Neural cell (in vitro differentiated cells): Measurements from ENCODE around the gene PFKP. TPM values are rescaled to one million over a fixed set of nuclear protein-coding genes. Genes with fewer than 3 reads are reported as not detected.

Source experiments
- H2AFZ ChIP-seq: fragments of 200-600, 300-800 bp; sonication (generic), shearing (Covaris generic); 2 replicates; pipeline ENCODE4 v1.6.0; 2014; ENCODE audit warnings: low read depth, mild to moderate bottlenecking, antibody characterized with exemption, low read length, moderate library complexity
- H3F3A ChIP-seq: fragments of 200-600 bp; shearing (Covaris generic); 2 replicates; pipeline ENCODE4 v1.6.1; 2016; ENCODE audit warnings: mild to moderate bottlenecking, moderate library complexity, mixed read lengths, antibody characterized with exemption, low read length; ENCODE audit not compliant: insufficient read depth, poor library complexity, severe bottlenecking
- H3K27ac ChIP-seq: fragments of 200-600, 300-800 bp; sonication (generic), shearing (Covaris generic); 2 replicates; pipeline ENCODE4 v1.5.1; 2014; ENCODE audit warnings: mild to moderate bottlenecking, low read length, moderate library complexity
- H3K27me3 ChIP-seq: fragments of 300-800, 200-600 bp; sonication (generic), shearing (Covaris generic); 2 replicates; pipeline ENCODE4 v1.6.0; 2014; ENCODE audit warnings: mild to moderate bottlenecking, low read depth, low read length, moderate library complexity; ENCODE audit not compliant: insufficient read depth
- H3K36me3 ChIP-seq: fragments of 300-800, 200-600 bp; sonication (generic), shearing (Covaris generic); 2 replicates; pipeline ENCODE4 v1.5.1; 2014; ENCODE audit warnings: mild to moderate bottlenecking, antibody characterized with exemption, low read length, moderate library complexity; ENCODE audit not compliant: insufficient read depth
- H3K4me2 ChIP-seq: fragments of 300-800, 200-600 bp; sonication (generic), shearing (Covaris generic); 2 replicates; pipeline ENCODE4 v1.6.0; 2014; ENCODE audit warnings: mild to moderate bottlenecking, low read length
- H3K4me3 ChIP-seq: fragments of 300-800, 200-600 bp; sonication (generic), shearing (Covaris generic); 2 replicates; pipeline ENCODE4 v1.5.1; 2014; ENCODE audit warnings: mild to moderate bottlenecking, low read length, moderate library complexity
- H3K79me2 ChIP-seq: fragments of 200-600 bp; shearing (Covaris generic); replicated peaks from 2 replicates; pipeline ENCODE4 v1.6.0; 2014; ENCODE audit warnings: mild to moderate bottlenecking, low read length, moderate library complexity; ENCODE audit not compliant: insufficient read depth
- H3K9ac ChIP-seq: fragments of 300-800, 200-600 bp; sonication (generic), shearing (Covaris generic); 2 replicates; pipeline ENCODE4 v1.6.1; 2016; ENCODE audit warnings: mild to moderate bottlenecking, low read length, mixed read lengths
- H3K9me2 ChIP-seq: fragments of 200-600 bp; shearing (Covaris generic); 2 replicates; pipeline ENCODE4 v1.6.1; 2016; ENCODE audit warnings: mild to moderate bottlenecking, low read length, mixed read lengths; ENCODE audit not compliant: insufficient read depth
- H3K9me3 ChIP-seq: fragments of 200-600, 300-800 bp; sonication (generic), shearing (Covaris generic); 2 replicates; pipeline ENCODE4 v1.6.1; 2016; ENCODE audit warnings: mild to moderate bottlenecking, mixed run types, low read length, moderate library complexity, mixed read lengths
- H4K20me1 ChIP-seq: fragments of 200-600 bp; shearing (Covaris generic); 2 replicates; pipeline ENCODE4 v1.6.1; 2016; ENCODE audit warnings: mild to moderate bottlenecking, mixed run types; ENCODE audit not compliant: insufficient read depth
- EP300 ChIP-seq: fragments of 450-650 bp; conservative IDR thresholded peaks from 2 replicates; pipeline ENCODE4 v1.6.1; 2014; ENCODE audit warnings: antibody characterized with exemption, mild to moderate bottlenecking, moderate library complexity; ENCODE audit not compliant: poor library complexity, severe bottlenecking
- EZH2 ChIP-seq: fragments of 200-600, 300-800 bp; shearing (Covaris generic), sonication (generic); IDR thresholded peaks from 2 replicates; pipeline ENCODE4 v1.6.1; 2014; ENCODE audit warnings: antibody characterized with exemption, low read length, borderline replicate concordance, mild to moderate bottlenecking; ENCODE audit not compliant: insufficient read depth, poor library complexity, severe bottlenecking
- MXI1 ChIP-seq: fragments of 450-650 bp; conservative IDR thresholded peaks from 2 replicates; pipeline ENCODE4 v1.6.1; 2014; ENCODE audit warnings: antibody characterized with exemption, mild to moderate bottlenecking; ENCODE audit not compliant: poor library complexity, severe bottlenecking
- POLR2AphosphoS5 ChIP-seq: IDR thresholded peaks from 2 replicates; pipeline ENCODE4 v1.6.1; 2012
- RAD21 ChIP-seq: fragments of 450-650 bp; conservative IDR thresholded peaks from 2 replicates; pipeline ENCODE4 v1.6.1; 2014; ENCODE audit warnings: antibody characterized with exemption, mild to moderate bottlenecking, moderate library complexity
- SMC3 ChIP-seq: fragments of 450-650 bp; conservative IDR thresholded peaks from 2 replicates; pipeline ENCODE4 v1.6.1; 2014; ENCODE audit warnings: antibody characterized with exemption, mild to moderate bottlenecking, moderate library complexity; ENCODE audit not compliant: poor library complexity
- TAF1 ChIP-seq: IDR thresholded peaks from 2 replicates; pipeline ENCODE4 v1.6.1; 2012; ENCODE audit warnings: low read depth
- polyA plus RNA-seq: library from polyadenylated mRNA; depleted of rRNA; stranded (reverse); fragments of >200 nt; gene quantifications from 2 replicates; pipeline ENCODE4 v1.2.3, GENCODE V29; 2014
- TF ChIP-seq, protein P1 (sequence below): IDR thresholded peaks from 2 replicates; pipeline ENCODE4 v1.6.1; 2012; ENCODE audit warnings: borderline replicate concordance
- TF ChIP-seq, protein P2 (sequence below): fragments of 450-650 bp; IDR thresholded peaks from 2 replicates; pipeline ENCODE4 v1.5.1; 2014; ENCODE audit warnings: antibody characterized with exemption, mild to moderate bottlenecking, moderate library complexity; ENCODE audit not compliant: poor library complexity, severe bottlenecking

The PFKP gene
- polyA plus RNA-seq, 1 donor from 2014 or later = 27.9 TPM

- Histone ChIP-seq H3K9ac (no peak overlapping the region), H3F3A (no peaks in the 10 kb centered on the region), H3K9me3 (no peaks in the 10 kb centered on the region), H3K36me3 (no peaks in the 10 kb centered on the region), H3K27me3 (no peaks in the 10 kb centered on the region), H2AFZ (no peak overlapping the region), H3K9me2 (no peaks in the 10 kb centered on the region), H3K4me2 (no peak overlapping the region), H3K4me3 (no peak overlapping the region), H3K79me2 (no peaks in the 10 kb centered on the region), H4K20me1 (no peaks in the 10 kb centered on the region), H3K27ac (no peak overlapping the region)
- TF ChIP-seq MXI1 = no peak
- no peak for TF ChIP-seq TAF1
- TF ChIP-seq, protein P1, sequence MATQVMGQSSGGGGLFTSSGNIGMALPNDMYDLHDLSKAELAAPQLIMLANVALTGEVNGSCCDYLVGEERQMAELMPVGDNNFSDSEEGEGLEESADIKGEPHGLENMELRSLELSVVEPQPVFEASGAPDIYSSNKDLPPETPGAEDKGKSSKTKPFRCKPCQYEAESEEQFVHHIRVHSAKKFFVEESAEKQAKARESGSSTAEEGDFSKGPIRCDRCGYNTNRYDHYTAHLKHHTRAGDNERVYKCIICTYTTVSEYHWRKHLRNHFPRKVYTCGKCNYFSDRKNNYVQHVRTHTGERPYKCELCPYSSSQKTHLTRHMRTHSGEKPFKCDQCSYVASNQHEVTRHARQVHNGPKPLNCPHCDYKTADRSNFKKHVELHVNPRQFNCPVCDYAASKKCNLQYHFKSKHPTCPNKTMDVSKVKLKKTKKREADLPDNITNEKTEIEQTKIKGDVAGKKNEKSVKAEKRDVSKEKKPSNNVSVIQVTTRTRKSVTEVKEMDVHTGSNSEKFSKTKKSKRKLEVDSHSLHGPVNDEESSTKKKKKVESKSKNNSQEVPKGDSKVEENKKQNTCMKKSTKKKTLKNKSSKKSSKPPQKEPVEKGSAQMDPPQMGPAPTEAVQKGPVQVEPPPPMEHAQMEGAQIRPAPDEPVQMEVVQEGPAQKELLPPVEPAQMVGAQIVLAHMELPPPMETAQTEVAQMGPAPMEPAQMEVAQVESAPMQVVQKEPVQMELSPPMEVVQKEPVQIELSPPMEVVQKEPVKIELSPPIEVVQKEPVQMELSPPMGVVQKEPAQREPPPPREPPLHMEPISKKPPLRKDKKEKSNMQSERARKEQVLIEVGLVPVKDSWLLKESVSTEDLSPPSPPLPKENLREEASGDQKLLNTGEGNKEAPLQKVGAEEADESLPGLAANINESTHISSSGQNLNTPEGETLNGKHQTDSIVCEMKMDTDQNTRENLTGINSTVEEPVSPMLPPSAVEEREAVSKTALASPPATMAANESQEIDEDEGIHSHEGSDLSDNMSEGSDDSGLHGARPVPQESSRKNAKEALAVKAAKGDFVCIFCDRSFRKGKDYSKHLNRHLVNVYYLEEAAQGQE = no peak
- no peak for TF ChIP-seq POLR2AphosphoS5
- no peak for TF ChIP-seq EZH2
- TF ChIP-seq, protein P2, sequence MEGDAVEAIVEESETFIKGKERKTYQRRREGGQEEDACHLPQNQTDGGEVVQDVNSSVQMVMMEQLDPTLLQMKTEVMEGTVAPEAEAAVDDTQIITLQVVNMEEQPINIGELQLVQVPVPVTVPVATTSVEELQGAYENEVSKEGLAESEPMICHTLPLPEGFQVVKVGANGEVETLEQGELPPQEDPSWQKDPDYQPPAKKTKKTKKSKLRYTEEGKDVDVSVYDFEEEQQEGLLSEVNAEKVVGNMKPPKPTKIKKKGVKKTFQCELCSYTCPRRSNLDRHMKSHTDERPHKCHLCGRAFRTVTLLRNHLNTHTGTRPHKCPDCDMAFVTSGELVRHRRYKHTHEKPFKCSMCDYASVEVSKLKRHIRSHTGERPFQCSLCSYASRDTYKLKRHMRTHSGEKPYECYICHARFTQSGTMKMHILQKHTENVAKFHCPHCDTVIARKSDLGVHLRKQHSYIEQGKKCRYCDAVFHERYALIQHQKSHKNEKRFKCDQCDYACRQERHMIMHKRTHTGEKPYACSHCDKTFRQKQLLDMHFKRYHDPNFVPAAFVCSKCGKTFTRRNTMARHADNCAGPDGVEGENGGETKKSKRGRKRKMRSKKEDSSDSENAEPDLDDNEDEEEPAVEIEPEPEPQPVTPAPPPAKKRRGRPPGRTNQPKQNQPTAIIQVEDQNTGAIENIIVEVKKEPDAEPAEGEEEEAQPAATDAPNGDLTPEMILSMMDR = no peak
- no peak for TF ChIP-seq EP300
- TF ChIP-seq RAD21 = no peak
- no peak for TF ChIP-seq SMC3
Measured at GRCh38 chr10:3098689-3099088, 31.3 kb downstream of the PFKP start.

GRCh38 chr10:3099291-3100092 is 32.1 kb downstream of the PFKP start:
- Histone ChIP-seq H3K4me3 (no peak overlapping the region), H2AFZ (no peak overlapping the region), H3K9ac (no peak overlapping the region), H3K4me2 (no peak overlapping the region), H3K27me3 (no peaks in the 10 kb centered on the region), H3K27ac (no peak overlapping the region), H3K79me2 (no peaks in the 10 kb centered on the region), H3K9me2 (no peaks in the 10 kb centered on the region), H4K20me1 (no peaks in the 10 kb centered on the region), H3F3A (no peaks in the 10 kb centered on the region), H3K9me3 (no peaks in the 10 kb centered on the region), H3K36me3 (no peaks in the 10 kb centered on the region)
- no peak for TF ChIP-seq SMC3
- TF ChIP-seq, protein P1 = no peak
- no peak for TF ChIP-seq RAD21
- TF ChIP-seq EP300 = no peak
- TF ChIP-seq TAF1 = no peak
- TF ChIP-seq, protein P2 = no peak
- TF ChIP-seq EZH2 = no peak
- no peak for TF ChIP-seq POLR2AphosphoS5
- no peak for TF ChIP-seq MXI1
